OCI-LY7 (cell line): ENCODE data around the gene AKAP17A.

Experiments used
- CTCF ChIP-seq: fragments of 200-600 bp; sonication (generic); conservative IDR thresholded peaks from 2 replicates; pipeline ENCODE4 v1.5.1; 2014; ENCODE audit warnings: mild to moderate bottlenecking, antibody characterized with exemption, low read length, moderate library complexity, mixed read lengths
- EZH2phosphoT487 ChIP-seq: fragments of 200-600 bp; sonication (generic); IDR thresholded peaks from 2 replicates; pipeline ENCODE4 v1.6.1; 2018; ENCODE audit warnings: low read depth, borderline replicate concordance, mild to moderate bottlenecking, mixed run types, antibody characterized with exemption, low read length, moderate library complexity, mixed read lengths

- TF ChIP-seq CTCF = no peak
- TF ChIP-seq EZH2phosphoT487 = no peak
Measured at GRCh38 chrX:1555370-1555769, 36.0 kb upstream of the AKAP17A start.
